Pulmonary artery endothelial cell (primary cell): ENCODE results near the gene RASEF. TPM values are rescaled to one million over a fixed set of nuclear protein-coding genes. Genes with fewer than 3 reads are reported as not detected.
"Not testable (repeated sequence)": the region's sequence is repeated elsewhere in the genome, so short reads cannot be mapped to it uniquely, and the experiment has no call there.

ENCODE experiments used
- DNase-seq: peaks from one replicate; pipeline ENCODE4 v3.0.0-alpha.2; 2011; ENCODE audit warnings: low read depth, low spot score
- total RNA-seq: library from RNA; depleted of rRNA; stranded (reverse); fragments of >200 nt; gene quantifications from 2 replicates; pipeline ENCODE4 v1.2.3, GENCODE V29; 2014

The RASEF gene
- total RNA-seq, 1 donor from 2014 or later, result 0.07 TPM

DNA sequence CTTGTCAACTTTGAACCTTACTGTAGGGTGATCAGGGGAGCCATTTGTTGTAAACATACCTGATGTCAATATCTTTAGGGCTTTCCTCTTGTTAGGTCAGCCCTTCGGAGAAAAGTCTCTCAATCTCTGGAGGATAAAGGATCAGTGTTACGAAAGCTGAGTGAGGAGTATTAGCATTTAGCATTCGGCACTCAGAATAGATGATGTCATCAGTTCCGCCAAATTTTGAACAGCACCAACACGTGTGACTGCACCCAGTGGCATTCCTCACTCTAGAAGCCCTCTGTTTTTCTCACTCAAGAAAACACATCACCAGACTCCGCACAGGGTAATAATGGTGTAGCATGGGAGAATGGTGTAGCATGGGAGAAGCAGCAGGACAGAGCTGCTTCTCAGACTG, 87.8 kb downstream of the RASEF start:
- DNase-seq, result no peak

DNA sequence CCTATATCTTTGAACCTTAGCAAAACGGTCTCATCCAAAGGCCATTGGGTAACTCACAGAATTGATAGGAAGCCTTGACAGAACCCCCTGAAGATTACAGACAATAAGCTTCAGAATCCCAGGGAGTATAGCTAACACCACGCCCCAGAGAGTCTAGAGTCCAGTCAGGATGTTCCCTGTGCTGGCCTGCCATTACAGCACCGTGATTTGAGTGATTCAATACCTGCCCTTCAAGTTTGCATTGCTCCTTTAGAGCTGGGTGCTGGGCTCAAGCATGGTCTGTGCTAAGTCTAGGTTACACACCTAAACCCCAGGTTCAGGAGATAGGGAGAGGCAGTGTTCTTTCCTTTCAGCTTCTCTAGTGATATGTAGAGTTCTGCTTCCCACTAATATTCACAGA, 90.5 kb downstream of the RASEF start:
- no peak for DNase-seq

DNA sequence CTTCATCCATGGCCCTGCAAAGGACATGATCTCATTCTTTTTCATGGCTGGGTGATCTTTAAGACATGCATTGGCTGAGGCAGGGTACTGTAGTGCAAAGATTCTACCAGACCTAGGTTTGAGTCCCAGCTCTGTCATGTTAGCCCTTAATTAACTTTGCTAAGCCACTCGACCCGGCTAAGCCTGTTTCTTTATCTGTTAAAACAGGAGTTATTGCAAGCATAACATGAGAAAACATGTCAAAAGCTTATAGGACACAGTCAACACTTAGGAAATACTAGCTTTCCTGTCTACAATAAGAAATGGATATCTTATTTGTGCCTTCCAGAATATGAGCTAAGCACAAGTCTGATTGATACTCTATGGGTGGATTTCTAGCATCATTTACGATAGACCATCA, 92.6 kb downstream of the RASEF start:
- DNase-seq, result no peak

DNA sequence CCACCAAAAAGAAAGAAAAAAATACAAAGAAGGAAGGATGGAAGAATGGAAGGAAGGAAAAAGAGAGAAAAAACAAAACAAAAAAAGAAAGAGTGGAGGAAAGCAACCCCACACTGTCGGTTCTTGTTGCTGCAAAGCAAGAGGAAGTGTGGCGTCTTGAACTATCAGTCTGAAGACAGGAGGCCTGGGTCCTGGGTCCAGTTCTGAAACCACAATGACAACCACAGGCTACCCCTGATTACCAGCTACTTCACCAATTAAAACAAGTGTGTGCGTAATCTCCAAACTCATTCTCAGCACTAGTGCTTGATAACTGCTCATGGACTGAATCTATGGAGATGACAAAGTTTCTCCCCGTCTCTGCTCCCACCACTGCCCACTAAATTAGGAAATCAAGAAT, 93.7 kb downstream of the RASEF start:
- DNase-seq, result no peak

DNA sequence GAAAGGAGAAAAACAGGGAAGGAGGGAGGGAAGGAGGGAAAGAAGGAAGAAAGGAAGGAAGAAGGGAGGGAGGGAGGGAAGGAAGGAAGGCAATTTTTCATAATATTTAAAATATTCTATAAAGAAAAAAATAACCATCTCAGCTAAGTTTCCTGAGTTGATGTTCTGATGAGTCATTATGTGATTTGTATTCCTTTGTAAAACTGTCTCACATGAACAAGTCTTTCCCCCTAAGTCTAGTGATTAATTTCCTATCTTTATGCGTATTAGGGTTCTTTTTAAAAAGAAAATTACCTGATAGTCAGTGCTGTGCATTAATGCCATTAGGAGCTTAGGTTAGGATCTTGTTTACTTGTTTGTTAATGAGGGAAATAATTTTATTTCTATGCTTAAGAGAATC, 94.1 kb downstream of the RASEF start:
- no peak for DNase-seq

DNA sequence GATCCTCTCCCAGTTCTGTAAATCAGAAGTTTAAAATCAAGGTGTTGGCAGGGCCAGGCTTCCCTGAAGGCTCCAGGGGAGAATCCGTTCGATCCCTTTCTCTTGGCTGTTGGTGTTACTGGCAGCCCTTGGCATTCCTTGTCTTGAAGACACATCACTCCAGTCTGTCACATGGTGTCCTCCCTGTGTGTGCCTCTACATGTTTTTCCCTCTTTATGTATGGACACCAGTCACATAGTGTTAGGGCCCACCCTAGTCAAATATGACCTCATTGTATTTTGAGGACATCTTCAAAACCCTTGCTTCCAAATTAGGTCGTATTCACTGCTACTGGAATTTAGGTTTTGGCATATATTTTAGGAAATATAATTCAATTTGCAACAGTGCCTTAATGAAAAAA, 94.6 kb downstream of the RASEF start:
- DNase-seq, result no peak

DNA sequence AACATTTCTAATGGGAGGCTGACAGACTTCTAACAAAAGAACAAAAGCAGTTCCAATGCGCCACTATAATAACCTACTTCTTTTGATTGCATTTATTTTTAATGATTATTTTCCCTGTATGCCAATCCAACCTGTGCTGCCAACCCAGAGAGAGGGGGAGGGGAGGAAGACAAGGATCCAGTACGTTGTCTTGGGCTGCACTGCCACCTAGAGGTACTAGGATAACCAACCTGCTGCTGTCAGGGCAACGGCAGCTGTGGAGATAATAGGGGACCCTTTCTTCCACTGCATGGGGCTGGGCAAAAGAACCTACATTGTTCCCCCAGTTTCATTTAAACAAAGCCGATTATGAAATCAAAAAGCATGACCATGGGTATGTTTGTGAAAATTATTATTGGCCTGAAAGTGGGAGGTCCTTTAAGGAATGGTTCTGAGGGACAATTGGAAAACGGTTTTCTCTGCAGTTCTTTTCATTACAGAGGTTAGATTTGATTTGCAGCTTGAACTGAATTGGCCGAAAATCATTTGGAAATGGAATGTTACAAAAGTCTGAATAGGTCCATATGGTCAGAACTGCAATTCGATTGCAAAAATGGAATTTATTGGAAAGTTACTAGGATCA, 101.3 kb downstream of the RASEF start:
- DNase-seq, result peak; percentile 37

DNA sequence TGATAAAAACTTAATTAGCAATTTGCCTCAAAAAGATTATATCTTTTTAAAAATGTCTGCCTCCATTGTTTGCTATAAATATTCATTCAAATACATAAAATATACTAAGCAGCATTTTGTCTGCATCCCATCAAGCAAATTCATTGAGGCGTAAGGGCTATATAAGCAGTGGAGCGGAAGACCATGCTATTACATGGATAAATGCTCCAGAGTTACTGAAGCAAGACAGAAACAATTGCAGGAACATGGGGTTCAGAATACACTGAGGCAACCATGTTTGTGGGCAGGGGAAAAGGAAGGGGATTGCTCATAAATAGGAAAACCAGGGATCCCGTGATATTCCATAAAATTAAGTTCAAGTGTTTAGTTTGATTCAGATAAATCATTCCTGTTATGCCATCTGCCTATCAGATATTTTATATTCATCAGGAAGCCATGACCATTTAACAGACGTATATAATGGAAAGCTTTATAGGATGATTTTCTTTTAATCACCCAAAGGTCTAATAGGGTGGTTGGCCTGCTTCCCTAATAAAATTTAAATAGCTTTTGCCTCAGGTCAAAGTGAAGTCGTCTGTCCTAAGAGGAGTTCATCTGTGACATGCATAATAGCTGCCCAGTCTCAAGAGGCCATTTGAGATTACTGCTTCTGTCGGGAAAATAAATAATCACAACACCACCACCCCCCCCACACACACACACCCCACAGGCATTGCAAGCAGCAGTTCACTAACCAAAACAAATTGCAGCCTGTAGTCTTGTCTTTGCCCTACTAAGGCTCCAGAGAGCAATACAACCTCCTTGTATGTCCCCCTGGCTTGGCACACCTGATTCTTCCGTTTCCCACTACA, 105.2 kb downstream of the RASEF start:
- no peak for DNase-seq

DNA sequence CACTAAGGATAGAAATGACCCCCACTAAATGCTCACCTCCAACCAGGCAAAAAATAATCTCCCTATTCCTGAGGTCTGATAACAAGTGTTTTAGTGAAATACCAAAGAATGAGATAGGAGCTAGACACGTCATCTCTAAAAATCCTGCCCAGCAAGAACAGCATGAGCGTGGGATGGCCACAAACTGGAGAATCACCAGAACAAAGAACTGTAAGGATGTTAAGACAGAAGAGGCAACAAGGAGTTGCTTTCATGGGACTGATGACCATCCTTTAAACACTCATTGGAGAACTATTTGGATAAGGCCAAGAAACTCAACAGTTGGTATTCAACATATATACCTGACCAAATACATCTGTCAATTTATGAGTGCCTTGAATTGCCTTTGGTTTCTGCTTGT, 113.7 kb downstream of the RASEF start:
- no peak for DNase-seq

DNA sequence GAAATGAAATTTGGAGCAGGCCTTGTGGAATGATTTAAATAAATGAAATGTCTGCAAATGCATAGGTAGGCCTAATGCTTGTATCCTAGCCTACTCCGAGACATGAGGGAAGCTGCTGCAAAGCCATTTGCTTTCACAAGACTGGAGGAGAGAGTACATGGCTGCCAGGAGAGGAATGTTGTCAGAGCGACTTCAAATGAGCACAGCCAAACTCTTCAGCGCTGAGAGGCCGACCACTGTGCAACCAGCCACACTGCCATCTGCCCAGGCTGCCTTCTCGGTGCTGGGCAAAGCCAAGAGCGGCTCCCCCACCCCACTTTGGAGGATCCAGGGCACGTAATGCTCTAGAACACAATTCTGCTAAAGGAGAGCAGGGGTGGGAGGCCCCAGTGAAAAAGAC, 122.6 kb downstream of the RASEF start:
- DNase-seq, result no peak

DNA sequence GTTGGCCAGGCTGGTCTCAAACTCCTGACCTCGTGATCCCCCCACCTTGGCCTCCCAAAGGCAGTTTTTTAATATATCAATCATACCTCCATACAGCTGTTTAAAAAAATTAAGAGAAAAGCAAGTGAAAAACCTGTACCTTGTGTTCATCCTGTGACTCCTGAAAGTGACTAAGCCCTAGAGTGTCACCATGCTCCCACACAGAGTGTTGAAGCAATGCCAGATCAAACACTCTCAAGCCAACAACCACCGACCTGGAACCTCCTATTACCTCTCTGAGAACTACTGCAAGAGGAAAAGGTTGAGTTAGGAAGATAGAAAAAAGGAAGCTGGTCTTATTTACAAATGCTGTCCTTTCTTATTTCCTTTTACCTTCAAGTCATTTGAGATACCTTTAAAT, 123.5 kb downstream of the RASEF start:
- DNase-seq, result no peak

DNA sequence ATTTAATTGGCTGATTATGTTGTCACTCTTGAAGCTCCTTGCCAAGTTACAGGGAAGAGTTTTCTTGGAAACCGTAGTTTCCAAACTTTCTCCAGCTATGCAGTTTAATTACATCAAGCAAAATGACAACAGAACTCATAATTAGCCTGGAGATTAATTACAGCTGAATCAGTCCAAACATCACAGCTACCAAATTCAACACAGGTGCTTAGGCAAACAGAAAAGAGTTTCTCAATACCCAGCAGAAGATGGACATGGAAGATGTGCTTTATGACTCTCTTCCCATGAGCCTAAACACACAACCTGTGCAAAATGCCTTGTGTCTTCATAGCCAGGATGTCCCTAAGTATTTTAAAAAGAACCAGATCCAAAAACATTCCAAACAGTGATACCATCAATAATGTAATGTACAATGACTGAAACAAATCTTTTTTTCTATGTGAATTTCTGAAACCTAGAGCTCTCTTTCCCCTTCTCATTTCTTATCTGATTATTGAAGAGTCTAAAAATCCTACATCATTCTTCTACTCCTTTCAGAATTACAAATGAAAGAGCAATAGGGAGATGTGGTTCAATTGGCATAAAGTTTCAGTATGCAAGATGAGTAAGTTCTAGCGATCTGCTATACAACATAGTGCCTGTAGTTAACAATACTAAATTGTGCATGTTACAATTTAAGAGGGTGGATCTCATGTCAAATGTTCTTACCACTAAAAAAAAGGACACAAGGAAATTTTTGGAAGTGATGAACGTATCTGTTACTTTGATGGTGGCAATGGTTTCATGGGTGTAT, 124.3 kb downstream of the RASEF start:
- DNase-seq, result no peak

DNA sequence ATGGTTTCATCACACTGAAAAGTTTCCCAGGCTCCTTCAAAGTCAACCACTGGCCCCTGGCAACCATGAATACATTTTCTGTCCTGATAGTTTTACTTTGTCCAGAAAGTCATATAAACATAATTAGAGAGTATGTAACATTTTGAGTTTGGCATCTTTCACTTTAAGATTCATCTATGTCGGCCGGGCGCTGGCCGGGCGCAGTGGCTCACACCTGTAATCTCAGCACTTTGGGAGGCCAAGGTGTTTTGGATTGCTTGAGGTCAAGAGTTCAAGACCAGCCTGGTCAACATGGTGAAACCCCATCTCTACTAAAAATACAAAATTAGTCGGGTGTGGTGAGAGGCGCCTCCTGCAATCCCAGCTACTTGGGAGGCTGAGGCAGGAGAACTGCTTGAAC, 126.4 kb downstream of the RASEF start:
- DNase-seq, result not testable (repeated sequence)

DNA sequence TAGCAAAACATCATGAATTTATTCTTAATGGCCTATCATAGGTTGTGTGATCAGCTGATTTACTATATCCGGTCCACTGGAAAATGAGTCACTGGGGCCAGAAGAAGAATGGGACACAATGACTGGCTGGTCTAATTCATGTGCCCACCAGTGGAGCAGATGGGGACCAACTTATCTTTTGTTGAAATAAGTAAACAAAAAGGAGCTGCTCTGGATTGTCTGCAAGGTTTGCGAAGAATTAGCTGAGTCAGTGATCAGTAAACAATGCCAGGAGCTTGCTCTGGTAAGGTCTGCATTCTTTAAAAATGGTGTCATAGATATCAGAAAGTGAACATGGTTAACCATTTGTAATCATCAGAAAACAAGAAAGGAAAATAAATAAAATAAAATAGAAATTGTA, 128.0 kb downstream of the RASEF start:
- peak; percentile 5 for DNase-seq

DNA sequence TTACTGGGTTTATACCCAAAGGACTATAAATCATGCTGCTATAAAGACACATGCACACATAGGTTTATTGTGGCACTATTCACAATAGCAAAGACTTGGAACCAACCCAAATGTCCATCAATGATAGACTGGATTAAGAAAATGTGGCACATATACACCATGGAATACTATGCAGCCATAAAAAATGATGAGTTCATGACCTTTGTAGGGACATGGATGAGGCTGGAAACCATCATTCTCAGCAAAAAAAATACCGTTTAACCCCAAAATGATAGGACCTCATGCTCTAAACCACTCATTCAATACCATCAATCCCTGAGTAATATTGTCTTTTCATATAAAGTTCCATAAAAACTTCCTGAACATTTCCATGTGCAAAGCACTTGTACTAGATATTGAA, 128.9 kb downstream of the RASEF start:
- DNase-seq, result not testable (repeated sequence)

DNA sequence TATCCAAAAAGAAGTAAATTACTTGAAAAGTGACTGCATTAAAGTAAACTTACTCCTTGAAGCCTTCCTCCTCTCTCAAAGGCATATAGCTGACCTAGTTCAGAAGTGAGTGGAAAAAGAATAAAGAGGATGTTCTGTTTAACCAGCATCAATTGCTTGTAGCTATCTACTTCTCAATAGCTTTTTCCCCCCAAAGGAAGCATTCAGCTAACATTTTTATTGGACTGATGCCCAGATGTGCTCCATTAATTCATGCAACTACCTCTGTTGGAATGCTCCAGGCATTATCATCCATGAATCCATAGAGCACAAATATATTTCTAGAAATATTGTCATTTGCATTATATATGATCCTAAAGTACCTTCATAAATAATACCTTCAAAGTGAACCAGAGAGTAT, 132.8 kb downstream of the RASEF start:
- no peak for DNase-seq
